Lower leg skin (tissue), 4 donors: Measurements from ENCODE around the gene SLC17A8. TPM values are rescaled to one million over a fixed set of nuclear protein-coding genes. Genes with fewer than 3 reads are reported as not detected.
"Not testable (repeated sequence)": the region's sequence is repeated elsewhere in the genome, so short reads cannot be mapped to it uniquely, and the experiment has no call there.

Experiments used
- DNase-seq, 2 donors: peaks; one replicate each; pipeline ENCODE4 v3.0.0-alpha.2; 2019; ENCODE audit warnings: low spot score in 2 of 2
- H3K4me3 ChIP-seq: fragments of 200-600 bp; sonication (generic); 2 replicates; pipeline ENCODE4 v1.5.1; 2017; ENCODE audit warnings: mild to moderate bottlenecking, low read depth; ENCODE audit not compliant: poor library complexity, severe bottlenecking
- POLR2A ChIP-seq, 2 donors: fragments of 450-650 bp; IDR thresholded peaks; one replicate each; pipeline ENCODE4 v1.6.1; 2016 to 2017; ENCODE audit warnings: antibody characterized with exemption in 2 of 2, mild to moderate bottlenecking in 1 of 2, moderate library complexity in 1 of 2
- WGBS, 2 donors: methylation state at CpG; one replicate each; pipeline ENCODE4 v1.1.5; 2018; 5-methylcytosine and 5-hydroxymethylcytosine counted together
- intact Hi-C: fragments of 100-400 bp; cut with DNase I; formaldehyde crosslinking; loops from one replicate; pipeline ENCODE4 v1.15.0; 2023; ENCODE audit warnings: low total_unique reads
- total RNA-seq, 4 donors: library from RNA; depleted of rRNA; stranded (reverse); fragments of >200 nt; gene quantifications; one replicate each; pipeline ENCODE4 v1.1.0, GENCODE V29; 2016
- TF ChIP-seq, protein P1 (sequence below), 3 donors: fragments of 450-650 bp; IDR thresholded peaks; one replicate each; pipeline ENCODE4 v1.5.1; 2016; ENCODE audit warnings: antibody characterized with exemption in 3 of 3, mild to moderate bottlenecking in 3 of 3, moderate library complexity in 2 of 3

SLC17A8 gene
- total RNA-seq, 4 donors from 2014 or later, result not detected

DNA sequence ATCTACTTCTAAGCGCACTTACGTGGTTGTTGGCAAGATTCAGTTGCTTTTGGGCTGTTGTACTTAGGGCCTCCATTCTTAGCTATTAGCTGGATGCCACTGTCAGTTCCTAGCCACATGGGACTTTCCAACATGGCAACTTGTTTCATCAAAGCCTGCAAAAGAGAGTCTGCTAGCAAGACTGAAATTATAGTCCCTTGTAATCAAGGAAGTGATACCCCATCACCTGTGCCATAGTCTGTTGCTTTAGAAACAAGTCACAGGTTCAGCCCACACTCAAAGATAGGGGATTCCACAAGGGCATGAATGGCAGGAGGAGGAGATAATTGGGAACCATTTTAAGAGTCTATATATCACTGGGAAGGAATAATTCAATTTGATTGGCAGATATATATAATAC is 27.1 kb upstream of the SLC17A8 start:
- intact Hi-C loops, result no loop called here
- TF ChIP-seq, protein P1, sequence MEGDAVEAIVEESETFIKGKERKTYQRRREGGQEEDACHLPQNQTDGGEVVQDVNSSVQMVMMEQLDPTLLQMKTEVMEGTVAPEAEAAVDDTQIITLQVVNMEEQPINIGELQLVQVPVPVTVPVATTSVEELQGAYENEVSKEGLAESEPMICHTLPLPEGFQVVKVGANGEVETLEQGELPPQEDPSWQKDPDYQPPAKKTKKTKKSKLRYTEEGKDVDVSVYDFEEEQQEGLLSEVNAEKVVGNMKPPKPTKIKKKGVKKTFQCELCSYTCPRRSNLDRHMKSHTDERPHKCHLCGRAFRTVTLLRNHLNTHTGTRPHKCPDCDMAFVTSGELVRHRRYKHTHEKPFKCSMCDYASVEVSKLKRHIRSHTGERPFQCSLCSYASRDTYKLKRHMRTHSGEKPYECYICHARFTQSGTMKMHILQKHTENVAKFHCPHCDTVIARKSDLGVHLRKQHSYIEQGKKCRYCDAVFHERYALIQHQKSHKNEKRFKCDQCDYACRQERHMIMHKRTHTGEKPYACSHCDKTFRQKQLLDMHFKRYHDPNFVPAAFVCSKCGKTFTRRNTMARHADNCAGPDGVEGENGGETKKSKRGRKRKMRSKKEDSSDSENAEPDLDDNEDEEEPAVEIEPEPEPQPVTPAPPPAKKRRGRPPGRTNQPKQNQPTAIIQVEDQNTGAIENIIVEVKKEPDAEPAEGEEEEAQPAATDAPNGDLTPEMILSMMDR (IDR thresholded peaks at IDR 0.05), result no peak
- TF ChIP-seq POLR2A (IDR thresholded peaks at IDR 0.05), result no peak
- 78 to 95% methylated on average over 2 of the region's 2 CpGs for WGBS, 2 donors

DNA sequence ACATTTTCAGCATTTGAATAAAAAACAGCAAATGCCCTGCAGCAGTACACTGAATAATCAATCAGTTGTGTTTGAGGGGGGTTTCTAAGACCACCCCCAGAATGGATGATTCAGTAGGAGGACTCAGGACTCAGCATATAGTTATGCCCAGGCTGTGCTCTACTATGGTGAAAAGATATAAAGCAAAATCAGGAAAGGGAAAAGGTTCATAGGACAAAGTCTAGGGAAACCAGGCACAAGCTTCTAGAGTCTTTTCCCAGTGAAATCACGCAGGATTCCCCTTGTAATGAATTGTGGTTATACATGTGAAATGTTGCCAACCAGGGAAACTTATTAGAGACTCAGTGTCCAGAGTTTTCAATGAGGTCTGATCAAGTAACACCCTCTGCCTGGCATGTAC is 25.0 kb upstream of the SLC17A8 start:
- no peak for DNase-seq
- no peak overlapping the region for H3K4me3 ChIP-seq
- intact Hi-C loops, result no loop called here
- 89 to 91% methylated on average over 1 of the region's 1 CpG for WGBS, 2 donors
- TF ChIP-seq, protein P1 (IDR thresholded peaks at IDR 0.05), result no peak
- no peak for TF ChIP-seq POLR2A (IDR thresholded peaks at IDR 0.05)

More for the DNA sequence above, 27.1 kb upstream of the SLC17A8 start:
- H3K4me3 ChIP-seq, result no peak overlapping the region
- no peak for DNase-seq

DNA sequence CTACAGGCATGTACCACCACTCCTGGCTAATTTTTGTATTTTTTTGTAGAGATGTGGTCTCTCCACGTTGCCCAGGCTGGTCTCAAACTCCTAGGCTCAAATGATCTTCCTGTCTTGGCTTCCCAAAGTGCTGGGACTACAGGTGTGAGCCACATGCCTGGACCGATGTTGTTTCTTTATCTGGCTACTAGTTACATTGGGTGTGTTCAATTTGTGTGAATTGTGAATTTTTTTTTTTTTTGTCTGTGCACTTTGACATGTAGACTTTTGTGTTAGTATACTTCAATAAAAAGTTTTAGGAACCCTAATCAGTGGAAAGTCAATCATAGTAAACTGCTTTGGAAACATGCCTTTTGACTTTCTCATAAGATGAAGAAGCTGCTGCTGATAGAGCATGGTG is 24.0 kb upstream of the SLC17A8 start:
- intact Hi-C loops, result no loop called here
- WGBS, 2 donors, result 85 to 90% methylated on average over 2 of the region's 2 CpGs

DNA sequence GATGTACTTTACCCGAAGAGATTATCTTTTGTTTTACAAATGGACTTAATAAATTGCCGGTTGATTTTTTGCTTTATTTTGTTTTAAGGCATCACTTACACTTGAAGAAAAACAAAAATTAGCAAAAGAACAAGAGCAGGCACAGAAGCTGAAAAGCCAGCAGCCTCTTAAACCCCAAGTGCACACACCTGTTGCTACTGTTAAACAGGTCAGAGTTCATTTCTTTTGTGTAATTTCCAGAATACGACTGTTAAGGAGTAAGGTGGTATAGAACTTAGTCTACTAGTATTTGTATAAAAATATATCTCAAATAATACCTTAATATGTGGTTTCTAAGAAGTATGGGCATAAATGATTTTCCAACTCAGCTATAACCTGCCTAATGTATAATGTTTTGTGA is 19.6 kb upstream of the SLC17A8 start:
- no peak for DNase-seq
- H3K4me3 ChIP-seq, result no peak overlapping the region
- TF ChIP-seq, protein P1 (IDR thresholded peaks at IDR 0.05), result no peak
- TF ChIP-seq POLR2A (IDR thresholded peaks at IDR 0.05), result no peak
- 89 to 90% methylated on average over 3 of the region's 3 CpGs for WGBS, 2 donors
- intact Hi-C loops, result no loop called here

More for the DNA sequence above, 24.0 kb upstream of the SLC17A8 start:
- no peak overlapping the region for H3K4me3 ChIP-seq
- TF ChIP-seq, protein P1 (IDR thresholded peaks at IDR 0.05), result no peak
- TF ChIP-seq POLR2A (IDR thresholded peaks at IDR 0.05), result no peak
- no peak for DNase-seq

DNA sequence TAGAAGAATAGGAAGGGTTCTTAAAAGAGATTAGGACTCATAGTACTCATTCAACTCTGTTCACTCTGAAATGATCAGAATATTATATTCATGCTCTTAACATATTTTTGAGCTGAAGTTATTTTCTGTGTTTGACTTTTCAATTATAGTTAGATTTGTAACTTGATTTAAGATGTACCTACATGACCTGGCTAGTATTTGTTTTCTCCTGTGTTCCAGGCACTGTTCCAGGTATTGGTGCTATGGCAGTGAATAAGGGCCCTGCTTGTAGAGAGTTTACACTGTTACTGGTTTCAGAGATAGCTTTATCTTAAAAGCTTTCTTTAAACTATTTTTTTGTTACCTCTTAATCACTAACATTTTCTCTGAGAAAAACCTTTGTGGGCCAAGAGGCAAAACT is 19.1 kb upstream of the SLC17A8 start:
- intact Hi-C loops, result no loop called here
- DNase-seq, result no peak
- no peak overlapping the region for H3K4me3 ChIP-seq
- TF ChIP-seq, protein P1 (IDR thresholded peaks at IDR 0.05), result no peak
- TF ChIP-seq POLR2A (IDR thresholded peaks at IDR 0.05), result no peak

DNA sequence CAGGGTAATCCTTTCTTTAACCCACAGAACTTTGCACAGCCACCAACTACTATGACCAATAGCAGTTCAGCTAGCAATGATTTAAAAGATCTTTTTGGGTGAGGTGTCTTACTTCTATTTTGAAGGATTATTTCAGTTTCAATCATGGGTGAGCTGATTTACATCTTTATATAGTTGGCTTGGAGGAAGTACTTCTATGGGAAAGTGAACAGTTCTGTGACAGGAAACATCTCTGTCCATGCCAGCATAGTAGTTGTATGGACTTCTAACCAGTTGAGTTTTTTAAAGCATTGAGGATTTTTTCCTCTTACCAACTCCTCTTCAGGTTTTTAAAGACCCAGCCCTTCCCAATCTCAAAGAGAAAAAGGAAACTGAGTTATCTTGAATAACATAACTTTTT is 17.8 kb upstream of the SLC17A8 start:
- intact Hi-C loops, result no loop called here
- no peak for TF ChIP-seq POLR2A (IDR thresholded peaks at IDR 0.05)
- TF ChIP-seq, protein P1 (IDR thresholded peaks at IDR 0.05), result no peak
- DNase-seq, result no peak
- no peak overlapping the region for H3K4me3 ChIP-seq

DNA sequence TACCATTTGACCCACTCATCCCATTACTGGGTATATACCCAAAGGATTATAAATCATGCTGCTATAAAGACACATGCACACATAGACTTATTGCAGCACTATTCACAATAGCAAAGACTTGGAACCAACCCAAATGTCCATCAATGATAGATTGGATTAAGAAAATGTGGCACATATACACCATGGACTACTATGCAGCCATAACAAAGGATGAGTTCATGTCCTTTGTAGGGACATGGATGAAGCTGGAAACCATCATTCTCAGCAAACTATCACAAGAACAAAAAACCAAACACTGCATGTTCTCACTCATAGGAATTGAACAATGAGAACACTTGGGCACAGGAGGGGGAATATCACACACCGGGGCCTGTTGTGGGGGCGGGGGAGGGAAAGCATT is 14.0 kb upstream of the SLC17A8 start:
- intact Hi-C loops, H3K4me3 ChIP-seq, DNase-seq: not testable (repeated sequence)
- 94 to 100% methylated on average over 2 of the region's 2 CpGs for WGBS, 2 donors

DNA sequence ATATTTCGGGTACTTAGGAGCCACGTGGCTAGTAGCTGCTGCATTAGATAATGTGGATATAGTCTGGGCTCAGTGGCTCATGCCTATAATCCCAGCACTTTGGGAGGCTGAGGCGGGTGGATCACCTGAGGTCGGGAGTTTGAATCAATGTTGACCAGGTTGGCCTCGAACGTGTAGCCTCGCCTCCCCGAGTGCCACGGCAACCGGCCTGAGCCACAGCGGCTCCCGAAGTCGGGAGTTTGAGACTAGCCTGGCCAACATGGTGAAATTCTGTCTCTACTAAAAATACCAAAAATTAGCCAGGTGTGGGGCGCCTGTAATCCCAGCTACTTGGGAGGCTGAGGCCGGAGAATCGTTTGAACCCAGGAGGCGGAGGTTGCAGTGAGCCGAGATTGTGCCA is 12.5 kb upstream of the SLC17A8 start:
- DNase-seq, H3K4me3 ChIP-seq, intact Hi-C loops: not testable (repeated sequence)
- 94% methylated on average over 18 of the region's 18 CpGs for WGBS, 2 donors
